Activated CD8-positive, alpha-beta memory T cell treated with anti-CD3 and anti-CD28 coated beads, Interleukin-2, amount 50 U/mL, for 24 hours (primary cell): ENCODE results near the gene MXRA8.
"Not testable (repeated sequence)": the region's sequence is repeated elsewhere in the genome, so short reads cannot be mapped to it uniquely, and the experiment has no call there.

Source experiments
- DNase-seq: peaks from one replicate; pipeline ENCODE4 v3.0.0-alpha.2; 2020; ENCODE audit errors: extremely low read depth

MXRA8 gene

GRCh38 chr1:1393014-1393413 lies 34.7 kb upstream of the MXRA8 start:
- no peak for DNase-seq

- no peak for DNase-seq
Observed at GRCh38 chr1:1391225-1391624, 32.9 kb upstream of the MXRA8 start.

- DNase-seq, result no peak
Observed at GRCh38 chr1:1390675-1391074, 32.3 kb upstream of the MXRA8 start.

- no peak for DNase-seq
Observed at GRCh38 chr1:1388078-1388472, 29.7 kb upstream of the MXRA8 start.

- DNase-seq, result no peak
Observed at GRCh38 chr1:1387098-1388077, 29.0 kb upstream of the MXRA8 start.

GRCh38 chr1:1385931-1386330 lies 27.6 kb upstream of the MXRA8 start:
- no peak for DNase-seq

- DNase-seq, result not testable (repeated sequence)
Observed at GRCh38 chr1:1385339-1385738, 27.0 kb upstream of the MXRA8 start.

- no peak for DNase-seq
Observed at GRCh38 chr1:1381294-1381693, 22.9 kb upstream of the MXRA8 start.

- no peak for DNase-seq
Observed at GRCh38 chr1:1380860-1381259, 22.5 kb upstream of the MXRA8 start.

- DNase-seq, result no peak
Observed at GRCh38 chr1:1377540-1378205, 19.3 kb upstream of the MXRA8 start.

- DNase-seq, result no peak
Observed at GRCh38 chr1:1376551-1377226, 18.3 kb upstream of the MXRA8 start.

- DNase-seq, result peak; percentile 93
Observed at GRCh38 chr1:1374929-1375662, 16.7 kb upstream of the MXRA8 start, which contains the start of gene AURKAIP1. Gene AURKAIP1, minus strand, starts transcription at chr1:1375207. Its CDS starts 451 bp downstream, at chr1:1374756.

GRCh38 chr1:1374589-1374928 lies 16.2 kb upstream of the MXRA8 start:
- no peak for DNase-seq

GRCh38 chr1:1373815-1374588 lies 15.6 kb upstream of the MXRA8 start:
- DNase-seq, result no peak

- DNase-seq, result no peak
Observed at GRCh38 chr1:1373051-1373814, 14.9 kb upstream of the MXRA8 start.

- peak; percentile 37 for DNase-seq
Observed at GRCh38 chr1:1371746-1372711, 13.7 kb upstream of the MXRA8 start.

GRCh38 chr1:1371364-1371745 lies 13.0 kb upstream of the MXRA8 start:
- no peak for DNase-seq

GRCh38 chr1:1370771-1371300 lies 12.5 kb upstream of the MXRA8 start:
- no peak for DNase-seq

- not testable (repeated sequence) for DNase-seq
Observed at GRCh38 chr1:1370094-1370493, 11.7 kb upstream of the MXRA8 start.
